Tibial artery (tissue), 4 donors: ENCODE data around the gene PPARA.

Experiments
- DNase-seq, 2 donors: peaks; one replicate each; pipeline ENCODE4 v3.0.0-alpha.2; 2019
- H3K27ac ChIP-seq, 2 donors: fragments of 200-600 bp; sonication (generic) in 1 of 2; 1 replicate in 1 of 2; 2 replicates in 1 of 2; pipeline ENCODE4 v1.5.1; 2018 to 2019; ENCODE audit warnings: mild to moderate bottlenecking in 1 of 2
- H3K27me3 ChIP-seq, 2 donors: fragments of 200-600 bp; sonication (generic) in 1 of 2; one replicate each; pipeline versions ENCODE4 v1.5.1 to v1.6.0; 2016 to 2019
- H3K36me3 ChIP-seq, 3 donors: fragments of 200-600 bp; sonication (generic) in 2 of 3; one replicate each; pipeline ENCODE4 v1.5.1; 2016 to 2019; ENCODE audit warnings: mild to moderate bottlenecking in 2 of 3
- H3K4me1 ChIP-seq, 4 donors: fragments of 200-600 bp; sonication (generic) in 2 of 4; 1 replicate in 3 of 4; 2 replicates in 1 of 4; pipeline ENCODE4 v1.5.1; 2016 to 2019
- H3K4me3 ChIP-seq, 2 donors: fragments of 200-600 bp; sonication (generic) in 1 of 2; 1 replicate in 1 of 2; 2 replicates in 1 of 2; pipeline ENCODE4 v1.5.1; 2018 to 2019; ENCODE audit warnings: mild to moderate bottlenecking in 2 of 2
- H3K9me3 ChIP-seq, 3 donors: fragments of 200-600 bp; sonication (generic) in 1 of 3; one replicate each; pipeline ENCODE4 v1.5.1; 2016 to 2019
- intact Hi-C: fragments of 100-400 bp; cut with DNase I; formaldehyde crosslinking; loops from one replicate; pipeline ENCODE4 v1.15.0; 2023; ENCODE audit warnings: low total_unique reads
- TF ChIP-seq, protein P1 (sequence below), 2 experiments: fragments of 200-600 bp in 1 of 2; fragments of 450-650 bp in 1 of 2; IDR thresholded peaks; one replicate each; pipeline ENCODE4 v1.5.1; 2017 to 2019; ENCODE audit warnings: antibody characterized with exemption in 2 of 2, mild to moderate bottlenecking in 1 of 2, moderate library complexity in 1 of 2

The PPARA gene

GRCh38 chr22:46275455-46276122 is 125.3 kb downstream of the PPARA start:
- DNase-seq, result peak in 1 of 2 donors; percentile 20
- Histone ChIP-seq H3K9me3 (no peaks in the 10 kb centered on the region), H3K36me3 (peaks cover 81 to 94% (median 86%) of the 10 kb centered on the region in 3 donors), H3K4me3 (no peak overlapping the region), H3K27me3 (no peaks in the 10 kb centered on the region), H3K4me1 (no peaks in the 10 kb centered on the region), H3K27ac (no peak overlapping the region)
- TF ChIP-seq, protein P1, sequence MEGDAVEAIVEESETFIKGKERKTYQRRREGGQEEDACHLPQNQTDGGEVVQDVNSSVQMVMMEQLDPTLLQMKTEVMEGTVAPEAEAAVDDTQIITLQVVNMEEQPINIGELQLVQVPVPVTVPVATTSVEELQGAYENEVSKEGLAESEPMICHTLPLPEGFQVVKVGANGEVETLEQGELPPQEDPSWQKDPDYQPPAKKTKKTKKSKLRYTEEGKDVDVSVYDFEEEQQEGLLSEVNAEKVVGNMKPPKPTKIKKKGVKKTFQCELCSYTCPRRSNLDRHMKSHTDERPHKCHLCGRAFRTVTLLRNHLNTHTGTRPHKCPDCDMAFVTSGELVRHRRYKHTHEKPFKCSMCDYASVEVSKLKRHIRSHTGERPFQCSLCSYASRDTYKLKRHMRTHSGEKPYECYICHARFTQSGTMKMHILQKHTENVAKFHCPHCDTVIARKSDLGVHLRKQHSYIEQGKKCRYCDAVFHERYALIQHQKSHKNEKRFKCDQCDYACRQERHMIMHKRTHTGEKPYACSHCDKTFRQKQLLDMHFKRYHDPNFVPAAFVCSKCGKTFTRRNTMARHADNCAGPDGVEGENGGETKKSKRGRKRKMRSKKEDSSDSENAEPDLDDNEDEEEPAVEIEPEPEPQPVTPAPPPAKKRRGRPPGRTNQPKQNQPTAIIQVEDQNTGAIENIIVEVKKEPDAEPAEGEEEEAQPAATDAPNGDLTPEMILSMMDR (IDR thresholded peaks at IDR 0.05), result no peak
- intact Hi-C loops, result loop anchor here (10.0 kb wide), 1 partner anchor 61 kb away; no protein-coding TSS in a partner anchor

DNA sequence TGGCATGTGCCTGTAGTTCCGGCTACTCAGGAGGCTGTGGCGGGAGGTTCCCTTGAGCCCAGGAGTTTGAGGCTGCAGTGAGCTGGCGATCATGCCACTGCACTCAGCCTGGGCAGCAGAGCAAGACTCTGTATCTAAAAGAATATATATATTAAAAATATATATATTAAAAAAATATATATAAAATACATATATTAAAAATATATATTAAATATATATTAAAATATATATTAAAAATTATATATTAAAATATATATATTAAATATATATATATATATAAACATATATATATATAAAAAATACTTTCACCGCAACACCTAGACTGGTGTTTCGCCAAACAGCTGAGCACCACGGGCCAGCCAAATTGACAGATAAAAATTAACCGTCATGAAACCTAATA is 126.2 kb downstream of the PPARA start:
- intact Hi-C loops, result loop anchor here (10.0 kb wide), 1 partner anchor 62 kb away; no protein-coding TSS in a partner anchor
- TF ChIP-seq, protein P1 (IDR thresholded peaks at IDR 0.05), result no peak
- Histone ChIP-seq H3K9me3 (no peaks in the 10 kb centered on the region), H3K27me3 (no peaks in the 10 kb centered on the region), H3K4me3 (no peak overlapping the region), H3K27ac (no peak overlapping the region), H3K4me1 (no peaks in the 10 kb centered on the region), H3K36me3 (peaks cover 90 to 97% (median 95%) of the 10 kb centered on the region in 3 donors)
- DNase-seq, result peak in 1 of 2 donors; percentile 10

DNA sequence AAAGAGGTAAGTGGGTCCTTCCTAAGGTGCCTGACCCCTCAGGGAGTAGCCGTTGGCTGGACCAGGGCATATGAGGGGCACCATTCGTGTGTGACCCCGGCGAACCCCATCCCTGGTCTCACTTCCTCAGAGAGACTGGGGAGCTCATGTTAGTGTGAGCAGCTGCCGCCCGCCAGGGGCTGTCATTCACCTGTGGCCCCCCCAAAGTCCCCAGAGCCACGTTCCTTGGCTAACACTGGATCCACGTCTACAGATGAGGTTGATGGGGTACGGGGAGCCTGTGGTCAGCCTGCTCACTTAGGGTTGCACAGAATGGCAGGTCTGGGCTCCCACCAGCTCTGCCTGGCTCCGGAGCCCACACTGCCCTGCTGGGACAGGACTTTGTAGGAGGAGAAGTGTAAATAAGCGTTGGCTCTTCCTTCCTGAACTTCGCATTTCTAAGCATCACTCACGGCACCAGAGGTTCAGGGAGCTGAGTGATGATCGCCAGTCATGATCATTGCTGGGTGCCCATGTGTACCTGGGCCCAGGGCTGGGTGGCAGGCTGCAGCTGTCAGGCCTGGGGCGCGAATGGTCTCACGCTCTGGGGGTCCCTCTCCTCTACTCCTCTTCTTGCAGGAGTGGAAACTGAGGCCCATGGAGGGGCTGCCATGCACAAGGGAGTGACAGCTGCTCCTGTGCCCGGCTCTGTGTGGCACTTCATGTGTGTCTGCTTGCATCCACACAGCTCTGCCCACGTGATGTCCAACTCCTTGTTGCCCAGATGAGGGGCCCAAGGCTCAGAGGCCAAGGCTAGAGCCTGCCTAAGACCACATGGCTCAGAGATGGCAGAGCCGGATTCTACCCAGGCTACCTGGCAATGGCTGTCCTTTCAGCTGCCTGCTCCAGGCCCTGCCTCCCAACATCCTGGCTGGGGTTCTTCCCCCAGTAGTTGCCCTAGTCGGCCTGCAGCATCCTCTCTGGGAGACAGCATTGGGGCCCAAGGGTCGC is 128.6 kb downstream of the PPARA start:
- intact Hi-C loops, result loop anchor here (10.0 kb wide), 1 partner anchor 64 kb away; no protein-coding TSS in a partner anchor
- Histone ChIP-seq H3K36me3 (peaks cover 90 to 97% (median 93%) of the 10 kb centered on the region in 3 donors), H3K27ac (no peak overlapping the region), H3K9me3 (no peaks in the 10 kb centered on the region), H3K4me3 (no peak overlapping the region), H3K4me1 (no peaks in the 10 kb centered on the region), H3K27me3 (no peaks in the 10 kb centered on the region)
- TF ChIP-seq, protein P1 (IDR thresholded peaks at IDR 0.05), result no peak
- DNase-seq, result peak in 1 of 2 donors; percentile 51

- no peaks in the 10 kb centered on the region for H3K9me3 ChIP-seq
- intact Hi-C loops, result no loop called here
- no peak overlapping the region for H3K27ac ChIP-seq
- DNase-seq, result peak in 1 of 2 donors; percentile 54
- H3K36me3 ChIP-seq, result peaks cover 89 to 97% (median 92%) of the 10 kb centered on the region in 3 donors
- H3K4me3 ChIP-seq, result no peak overlapping the region
- TF ChIP-seq, protein P1 (IDR thresholded peaks at IDR 0.05), result no peak
- H3K4me1 ChIP-seq, result no peaks in the 10 kb centered on the region
- H3K27me3 ChIP-seq, result no peaks in the 10 kb centered on the region
These were observed 129.9 kb downstream of the PPARA start for GRCh38 chr22:46280063-46280817.

DNA sequence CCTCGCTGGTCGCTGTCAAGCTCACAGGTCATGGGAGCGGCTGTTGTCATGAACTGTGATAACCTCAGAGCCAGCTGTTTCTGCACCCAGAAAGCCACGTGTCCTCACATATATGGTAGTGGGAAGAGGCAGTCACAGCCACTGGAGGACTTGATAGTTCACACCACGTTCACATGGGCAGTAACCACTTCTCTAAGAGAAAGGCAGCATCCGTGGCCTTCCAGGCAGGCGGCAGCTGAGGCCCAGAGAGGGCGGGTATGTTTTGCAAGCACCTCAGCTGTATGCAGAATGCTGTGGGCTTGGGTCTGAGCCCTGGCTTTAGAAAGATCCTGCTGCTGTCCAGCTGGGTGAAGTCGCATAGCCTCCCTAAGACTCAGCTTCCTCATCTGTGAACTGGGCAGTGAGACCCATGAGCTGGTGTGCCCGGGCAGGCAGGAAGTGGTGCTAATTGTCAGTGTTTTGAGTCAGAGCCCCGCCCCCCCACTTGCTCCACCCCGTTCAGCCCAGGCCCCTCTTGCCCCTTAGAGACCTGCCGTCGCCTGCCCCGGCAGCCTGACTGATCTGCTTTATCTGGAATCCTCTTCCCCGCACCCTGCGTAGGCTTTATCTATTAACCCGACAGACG is 130.8 kb downstream of the PPARA start:
- TF ChIP-seq, protein P1 (IDR thresholded peaks at IDR 0.05), result no peak
- intact Hi-C loops, result no loop called here
- peak in 1 of 2 donors; percentile 62 for DNase-seq
- peaks cover 84 to 97% (median 86%) of the 10 kb centered on the region in 3 donors for H3K36me3 ChIP-seq
- H3K4me3 ChIP-seq, result no peak overlapping the region
- H3K9me3 ChIP-seq, result no peaks in the 10 kb centered on the region
- H3K27me3 ChIP-seq, result no peaks in the 10 kb centered on the region
- no peak overlapping the region for H3K27ac ChIP-seq
- H3K4me1 ChIP-seq, result no peaks in the 10 kb centered on the region
